Superior temporal gyrus (tissue), 1 donor: ENCODE measurements around the gene NUBP1.
"Not testable (repeated sequence)": the region's sequence is repeated elsewhere in the genome, so short reads cannot be mapped to it uniquely, and the experiment has no call there.

Source experiments
- DNase-seq: peaks from one replicate; pipeline ENCODE4 v3.0.0-alpha.2; 2016; ENCODE audit errors: extremely low spot score

The NUBP1 gene

GRCh38 chr16:10751291-10751697 lies 7.7 kb downstream of the NUBP1 start:
- DNase-seq = no peak

GRCh38 chr16:10752843-10753523 lies 9.3 kb downstream of the NUBP1 start:
- peak; percentile 35 for DNase-seq

- DNase-seq = no peak
These were observed 10.0 kb downstream of the NUBP1 start for GRCh38 chr16:10753670-10754069.

GRCh38 chr16:10754941-10755340 lies 11.3 kb downstream of the NUBP1 start:
- DNase-seq = no peak

- no peak for DNase-seq
These were observed 12.9 kb downstream of the NUBP1 start for GRCh38 chr16:10756574-10756973.

- peak; percentile 15 for DNase-seq
These were observed 17.2 kb downstream of the NUBP1 start for GRCh38 chr16:10760858-10761257.

GRCh38 chr16:10761373-10761772 lies 17.7 kb downstream of the NUBP1 start:
- DNase-seq = no peak

GRCh38 chr16:10762336-10763016 lies 18.8 kb downstream of the NUBP1 start:
- no peak for DNase-seq

GRCh38 chr16:10763456-10763855 lies 19.8 kb downstream of the NUBP1 start:
- DNase-seq = no peak

GRCh38 chr16:10765772-10766171 lies 22.1 kb downstream of the NUBP1 start:
- no peak for DNase-seq

- DNase-seq = no peak
These were observed 23.5 kb downstream of the NUBP1 start for GRCh38 chr16:10767127-10767526.

- no peak for DNase-seq
These were observed 25.7 kb downstream of the NUBP1 start for GRCh38 chr16:10769381-10769780.

GRCh38 chr16:10770907-10771306 lies 27.3 kb downstream of the NUBP1 start:
- DNase-seq = no peak

- no peak for DNase-seq
These were observed 32.6 kb downstream of the NUBP1 start for GRCh38 chr16:10776280-10776679.

GRCh38 chr16:10776923-10777322 lies 33.3 kb downstream of the NUBP1 start:
- not testable (repeated sequence) for DNase-seq

GRCh38 chr16:10777356-10777755 lies 33.7 kb downstream of the NUBP1 start:
- no peak for DNase-seq

- not testable (repeated sequence) for DNase-seq
These were observed 36.3 kb downstream of the NUBP1 start for GRCh38 chr16:10779908-10780307.

- no peak for DNase-seq
These were observed 37.0 kb downstream of the NUBP1 start for GRCh38 chr16:10780628-10781027.

- DNase-seq = no peak
These were observed 39.0 kb downstream of the NUBP1 start for GRCh38 chr16:10782628-10783027.

GRCh38 chr16:10787304-10787703 lies 43.7 kb downstream of the NUBP1 start:
- DNase-seq = no peak

- not testable (repeated sequence) for DNase-seq
These were observed 45.0 kb downstream of the NUBP1 start for GRCh38 chr16:10788630-10789029.

GRCh38 chr16:10791048-10791447 lies 47.4 kb downstream of the NUBP1 start:
- DNase-seq = no peak

GRCh38 chr16:10799736-10800135 lies 56.1 kb downstream of the NUBP1 start:
- DNase-seq = no peak
